Neural progenitor cell (in vitro differentiated cells): Measurements from ENCODE around the gene ZNF784. TPM values are rescaled to one million over a fixed set of nuclear protein-coding genes. Genes with fewer than 3 reads are reported as not detected.

Experiments
- DNase-seq: peaks from one replicate; pipeline ENCODE4 v3.0.0-alpha.2; 2016; ENCODE audit warnings: low spot score
- H2AFZ ChIP-seq: fragments of 200-600 bp; sonication (generic); replicated peaks from 2 replicates; pipeline ENCODE4 v1.6.1; 2016; ENCODE audit warnings: antibody characterized with exemption
- H3F3A ChIP-seq: fragments of 200-600 bp; sonication (generic); 2 replicates; pipeline ENCODE4 v1.6.1; 2016; ENCODE audit warnings: antibody characterized with exemption, low read depth
- H3K27ac ChIP-seq: fragments of 200-600 bp; sonication (generic); 2 replicates; pipeline ENCODE4 v1.5.1; 2016; ENCODE audit warnings: mild to moderate bottlenecking
- H3K27me3 ChIP-seq: fragments of 200-600 bp; sonication (generic); 2 replicates; pipeline ENCODE4 v1.6.1; 2016; ENCODE audit warnings: mild to moderate bottlenecking, moderate library complexity
- H3K36me3 ChIP-seq: fragments of 200-600 bp; sonication (generic); 2 replicates; pipeline ENCODE4 v1.5.1; 2016
- H3K4me1 ChIP-seq: fragments of 200-600 bp; sonication (generic); 2 replicates; pipeline ENCODE4 v1.6.1; 2016; ENCODE audit warnings: mixed run types
- H3K4me2 ChIP-seq: fragments of 200-600 bp; sonication (generic); 2 replicates; pipeline ENCODE4 v1.6.1; 2016
- H3K4me3 ChIP-seq: fragments of 200-600 bp; sonication (generic); 2 replicates; pipeline ENCODE4 v1.5.1; 2016
- H3K79me2 ChIP-seq: fragments of 200-600 bp; sonication (generic); 2 replicates; pipeline ENCODE4 v1.6.1; 2016; ENCODE audit warnings: low read depth
- H3K9ac ChIP-seq: fragments of 200-600 bp; sonication (generic); 2 replicates; pipeline ENCODE4 v1.6.1; 2016
- H3K9me3 ChIP-seq: fragments of 200-600 bp; sonication (generic); 2 replicates; pipeline ENCODE4 v1.5.1; 2016; ENCODE audit warnings: low read depth
- H4K20me1 ChIP-seq: fragments of 200-600 bp; sonication (generic); 2 replicates; pipeline ENCODE4 v1.6.1; 2016; ENCODE audit warnings: low read depth
- H3K27ac Mint-ChIP-seq: 3 replicates; pipeline ENCODE4 v1.8.0; 2021; ENCODE audit warnings: mixed read lengths
- H3K27me3 Mint-ChIP-seq: 2 replicates; pipeline ENCODE4 v1.8.0; 2022; ENCODE audit warnings: low read depth, mild to moderate bottlenecking, inconsistent platforms, moderate library complexity, mixed read lengths; ENCODE audit not compliant: insufficient read depth
- H3K36me3 Mint-ChIP-seq: 3 replicates; pipeline ENCODE4 v1.8.0; 2021; ENCODE audit warnings: mixed read lengths
- H3K4me1 Mint-ChIP-seq: 3 replicates; pipeline ENCODE4 v1.8.0; 2021; ENCODE audit warnings: mixed read lengths
- H3K4me3 Mint-ChIP-seq: 3 replicates; pipeline ENCODE4 v1.8.0; 2021; ENCODE audit warnings: mild to moderate bottlenecking, moderate library complexity, mixed read lengths
- H3K9me3 Mint-ChIP-seq: 3 replicates; pipeline ENCODE4 v1.8.0; 2020; ENCODE audit warnings: mixed read lengths
- CTCF ChIP-seq: fragments of 200-600 bp; sonication (generic); IDR thresholded peaks from 2 replicates; pipeline ENCODE4 v1.5.1; 2017; ENCODE audit warnings: antibody characterized with exemption, mild to moderate bottlenecking
- EZH2 ChIP-seq: fragments of 200-600 bp; sonication (generic); IDR thresholded peaks from 2 replicates; pipeline ENCODE4 v1.6.1; 2017; ENCODE audit warnings: antibody characterized with exemption, mild to moderate bottlenecking, moderate library complexity
- EZH2phosphoT487 ChIP-seq: fragments of 200-600 bp; sonication (generic); IDR thresholded peaks from 2 replicates; pipeline ENCODE4 v1.6.1; 2017; ENCODE audit warnings: antibody characterized with exemption
- total RNA-seq: library from RNA; depleted of rRNA; stranded (reverse); fragments of >200 nt; gene quantifications from 2 replicates; pipeline ENCODE4 v1.2.3, GENCODE V29; 2015; ENCODE audit warnings: low replicate concordance

Gene ZNF784
- total RNA-seq, 1 donor from 2014 or later = 3.9 TPM

GRCh38 chr19:55643003-55643886 lies 18.9 kb upstream of the ZNF784 start, which contains the start of gene ZNF581:
TSS of gene ZNF581 (plus strand) at chr19:55643649. CDS start at chr19:55644572, 923 bp downstream.
- H3K27ac ChIP-seq = no peak within 1 kb of the TSS
- peak within 1 kb of the TSS; percentile 79 for H3K9ac ChIP-seq
- no peaks in the 10 kb centered on the region for H3K27me3 ChIP-seq
- no peaks in the 10 kb centered on the region for H3K9me3 ChIP-seq
- H3K79me2 ChIP-seq = peaks cover 86% of the 10 kb centered on the region
- H3K4me3 ChIP-seq = peak within 1 kb of the TSS; percentile 80
- Mint-ChIP-seq H3K27me3 (peaks cover 20% of the 10 kb centered on the region), H3K27ac (peak within 1 kb of the TSS; percentile 96), H3K36me3 (peaks cover 14% of the 10 kb centered on the region), H3K9me3 (no peaks in the 10 kb centered on the region), H3K4me1 (peaks cover 45% of the 10 kb centered on the region), H3K4me3 (peak within 1 kb of the TSS; percentile 96)
- no peaks in the 10 kb centered on the region for H3K36me3 ChIP-seq
- DNase-seq = peak; percentile 82
- H2AFZ ChIP-seq = no peak within 1 kb of the TSS
- peak within 1 kb of the TSS; percentile 99 for H3K4me2 ChIP-seq
- no peak for TF ChIP-seq CTCF
- no peak for TF ChIP-seq EZH2phosphoT487
- TF ChIP-seq EZH2 = no peak
- peaks cover 51% of the 10 kb centered on the region for H3F3A ChIP-seq
- H4K20me1 ChIP-seq = no peaks in the 10 kb centered on the region
- peaks cover 29% of the 10 kb centered on the region for H3K4me1 ChIP-seq

GRCh38 chr19:55642153-55643002 lies 18.0 kb upstream of the ZNF784 start:
- Histone ChIP-seq H3K4me3 (peak overlapping the region; percentile 80), H3K4me1 (peaks cover 26% of the 10 kb centered on the region), H3K36me3 (no peaks in the 10 kb centered on the region), H2AFZ (no peak overlapping the region), H3F3A (peaks cover 53% of the 10 kb centered on the region), H3K27me3 (no peaks in the 10 kb centered on the region), H3K4me2 (peak overlapping the region; percentile 99), H3K9ac (peak overlapping the region; percentile 73), H3K9me3 (no peaks in the 10 kb centered on the region), H3K79me2 (peaks cover 90% of the 10 kb centered on the region), H3K27ac (no peak overlapping the region), H4K20me1 (peaks cover 4% of the 10 kb centered on the region)
- Mint-ChIP-seq H3K4me1 (peaks cover 42% of the 10 kb centered on the region), H3K27ac (peak overlapping the region; percentile 12), H3K27me3 (peaks cover 25% of the 10 kb centered on the region), H3K9me3 (no peaks in the 10 kb centered on the region), H3K4me3 (peak overlapping the region; percentile 96), H3K36me3 (peaks cover 18% of the 10 kb centered on the region)
- TF ChIP-seq EZH2phosphoT487 (no peak), CTCF (no peak), EZH2 (no peak)
- DNase-seq = peak; percentile 57

- H3K4me1 Mint-ChIP-seq = peaks cover 37% of the 10 kb centered on the region
- Histone ChIP-seq H2AFZ (peak overlapping the region; percentile 57), H3K4me3 (peak overlapping the region; percentile 80), H3K79me2 (peaks cover 89% of the 10 kb centered on the region), H3K36me3 (no peaks in the 10 kb centered on the region), H3K4me1 (peaks cover 19% of the 10 kb centered on the region), H3K27ac (peak overlapping the region; percentile 85), H3F3A (peaks cover 45% of the 10 kb centered on the region), H3K9ac (peak overlapping the region; percentile 73), H3K9me3 (no peaks in the 10 kb centered on the region), H3K4me2 (peak overlapping the region; percentile 99), H3K27me3 (no peaks in the 10 kb centered on the region), H4K20me1 (peaks cover 5% of the 10 kb centered on the region)
- H3K36me3 Mint-ChIP-seq = peaks cover 15% of the 10 kb centered on the region
- TF ChIP-seq EZH2 (no peak), EZH2phosphoT487 (no peak), CTCF (no peak)
- peaks cover 25% of the 10 kb centered on the region for H3K27me3 Mint-ChIP-seq
- peak overlapping the region; percentile 90 for H3K4me3 Mint-ChIP-seq
- H3K27ac Mint-ChIP-seq = peak overlapping the region; percentile 39
- DNase-seq = peak; percentile 64
- H3K9me3 Mint-ChIP-seq = no peaks in the 10 kb centered on the region
These were observed 17.2 kb upstream of the ZNF784 start for GRCh38 chr19:55641426-55642152.
